ENCODE data around the gene TVP23A.

The TVP23A gene

GRCh38 chr16:10835281-10835931 is 16.8 kb upstream of the TVP23A start:
- Histone ChIP-seq H3K4me3 (ENCODE audit: low read length) (no peak overlapping the region), H3K27ac (ENCODE audit: low read length) (no peak overlapping the region), H3K27me3 (replicated peaks; ENCODE audit: insufficient read depth, low read length) (no peaks in the 10 kb centered on the region), H3F3A (ENCODE audit: insufficient read depth, low read length) (no peaks in the 10 kb centered on the region), H2AFZ (ENCODE audit: low read length) (no peak overlapping the region), H3K4me2 (ENCODE audit: low read depth, low read length) (no peak overlapping the region), H3K9me2 (replicated peaks; ENCODE audit: insufficient read depth, low read length) (no peaks in the 10 kb centered on the region), H3K9ac (ENCODE audit: low read length) (no peak overlapping the region), H3K9me3 (replicated peaks; ENCODE audit: insufficient read depth, low read length) (no peaks in the 10 kb centered on the region), H3K36me3 (replicated peaks; ENCODE audit: insufficient read depth, low read length) (no peaks in the 10 kb centered on the region), H3K79me2 (ENCODE audit: low read length) (no peaks in the 10 kb centered on the region), H3K4me1 (ENCODE audit: low read length) (no peaks in the 10 kb centered on the region), H4K20me1 (ENCODE audit: insufficient read depth, low read length) (no peaks in the 10 kb centered on the region)
- TF ChIP-seq EZH2phosphoT487 (IDR thresholded peaks at IDR 0.05; ENCODE audit: low read length) (no peak), CTCF (IDR thresholded peaks at IDR 0.05; ENCODE audit: low read length) (no peak)
- DNase-seq: no peak

- H2AFZ ChIP-seq (ENCODE audit: low read length): no peak overlapping the region
- no peak for TF ChIP-seq EZH2 (optimal IDR thresholded peaks at IDR 0.05; ENCODE audit: low read depth, low read length)
- TF ChIP-seq CTCF (IDR thresholded peaks at IDR 0.05; ENCODE audit: low read length): no peak
- TF ChIP-seq EZH2phosphoT487 (IDR thresholded peaks at IDR 0.05; ENCODE audit: low read length): no peak
- H3K4me2 ChIP-seq (ENCODE audit: low read depth, low read length): no peak overlapping the region
- H4K20me1 ChIP-seq (ENCODE audit: insufficient read depth, low read length): no peaks in the 10 kb centered on the region
- no peaks in the 10 kb centered on the region for H3F3A ChIP-seq (ENCODE audit: insufficient read depth, low read length)
- no peaks in the 10 kb centered on the region for H3K9me2 ChIP-seq (replicated peaks; ENCODE audit: insufficient read depth, low read length)
- H3K9me3 ChIP-seq (replicated peaks; ENCODE audit: insufficient read depth, low read length): no peaks in the 10 kb centered on the region
- no peak overlapping the region for H3K9ac ChIP-seq (ENCODE audit: low read length)
- H3K36me3 ChIP-seq (replicated peaks; ENCODE audit: insufficient read depth, low read length): no peaks in the 10 kb centered on the region
- H3K4me1 ChIP-seq (ENCODE audit: low read length): no peaks in the 10 kb centered on the region
- H3K4me3 ChIP-seq (ENCODE audit: low read length): no peak overlapping the region
- no peaks in the 10 kb centered on the region for H3K79me2 ChIP-seq (ENCODE audit: low read length)
- DNase-seq: no peak
- no peak overlapping the region for H3K27ac ChIP-seq (ENCODE audit: low read length)
- no peaks in the 10 kb centered on the region for H3K27me3 ChIP-seq (replicated peaks; ENCODE audit: insufficient read depth, low read length)
Measured at GRCh38 chr16:10834766-10835165, 16.2 kb upstream of the TVP23A start.

- Histone ChIP-seq H2AFZ (ENCODE audit: low read length) (no peak overlapping the region), H3K79me2 (ENCODE audit: low read length) (no peaks in the 10 kb centered on the region)
Measured at GRCh38 chr16:10834130-10834529, 15.5 kb upstream of the TVP23A start.

More at GRCh38 chr16:10834130-10834529, 15.5 kb upstream of the TVP23A start:
- H3K36me3 ChIP-seq (replicated peaks; ENCODE audit: insufficient read depth, low read length): no peaks in the 10 kb centered on the region
- no peaks in the 10 kb centered on the region for H3K9me3 ChIP-seq (replicated peaks; ENCODE audit: insufficient read depth, low read length)
- no peak for DNase-seq
- no peaks in the 10 kb centered on the region for H3K27me3 ChIP-seq (replicated peaks; ENCODE audit: insufficient read depth, low read length)
- no peak overlapping the region for H3K27ac ChIP-seq (ENCODE audit: low read length)
- H3K9ac ChIP-seq (ENCODE audit: low read length): no peak overlapping the region
- no peak for TF ChIP-seq EZH2 (optimal IDR thresholded peaks at IDR 0.05; ENCODE audit: low read depth, low read length)
- TF ChIP-seq CTCF (IDR thresholded peaks at IDR 0.05; ENCODE audit: low read length): no peak
- no peak for TF ChIP-seq EZH2phosphoT487 (IDR thresholded peaks at IDR 0.05; ENCODE audit: low read length)
- H3F3A ChIP-seq (ENCODE audit: insufficient read depth, low read length): no peaks in the 10 kb centered on the region
- no peak overlapping the region for H3K4me2 ChIP-seq (ENCODE audit: low read depth, low read length)
- H3K4me3 ChIP-seq (ENCODE audit: low read length): no peak overlapping the region
- no peaks in the 10 kb centered on the region for H4K20me1 ChIP-seq (ENCODE audit: insufficient read depth, low read length)
- no peaks in the 10 kb centered on the region for H3K4me1 ChIP-seq (ENCODE audit: low read length)
- H3K9me2 ChIP-seq (replicated peaks; ENCODE audit: insufficient read depth, low read length): no peaks in the 10 kb centered on the region
